ENCODE results near the gene C1orf159. TPM values are rescaled to one million over a fixed set of nuclear protein-coding genes. Genes with fewer than 3 reads are reported as not detected.

C1orf159 gene
- total and polyA plus RNA-seq, 12 donors = 0.55 to 54.3 (median 11.3) TPM

GRCh38 chr1:1119272-1119890 lies 3.5 kb upstream of the C1orf159 start:
- TF ChIP-seq CTCF (IDR thresholded peaks at IDR 0.05) (no peak), POLR2A (IDR thresholded peaks at IDR 0.05) (no peak)
- Histone ChIP-seq H3K4me1 (replicated peaks in 1 of 2) (peaks cover 5 to 6% of the 10 kb centered on the region in 2 donors), H3K4me3 (no peak overlapping the region), H3K36me3 (replicated peaks in 1 of 2) (no peaks in the 10 kb centered on the region), H3K27me3 (no peaks in the 10 kb centered on the region), H3K27ac (no peak overlapping the region), H3K9me3 (replicated peaks in 1 of 3) (no peaks in the 10 kb centered on the region)
- WGBS, 4 donors = 63 to 77% (median 69%) methylated on average over 14 to 20 of the region's 20 CpGs
- DNase-seq = no peak
- intact Hi-C loops (cut with DNase I) = no loop called here

GRCh38 chr1:1118876-1119220 lies 3.0 kb upstream of the C1orf159 start:
- Histone ChIP-seq H3K27ac (no peak overlapping the region), H3K4me3 (no peak overlapping the region), H3K27me3 (no peaks in the 10 kb centered on the region), H3K36me3 (replicated peaks in 1 of 2) (no peaks in the 10 kb centered on the region), H3K9me3 (replicated peaks in 1 of 3) (no peaks in the 10 kb centered on the region), H3K4me1 (replicated peaks in 1 of 2) (peaks cover 5 to 6% of the 10 kb centered on the region in 2 donors)
- 73 to 83% (median 80%) methylated on average over 11 of the region's 11 CpGs for WGBS, 4 donors
- intact Hi-C loops (cut with DNase I) = no loop called here
- DNase-seq = no peak
- TF ChIP-seq POLR2A (IDR thresholded peaks at IDR 0.05) (no peak), CTCF (IDR thresholded peaks at IDR 0.05) (no peak)

- peaks cover 5 to 6% of the 10 kb centered on the region in 2 donors for H3K4me1 ChIP-seq (replicated peaks in 1 of 2)
- DNase-seq = peak in 1 of 7 donors; percentile 22
- no peaks in the 10 kb centered on the region for H3K27me3 ChIP-seq
- H3K27ac ChIP-seq = no peak overlapping the region
- no peaks in the 10 kb centered on the region for H3K9me3 ChIP-seq (replicated peaks in 1 of 3)
- no peaks in the 10 kb centered on the region for H3K36me3 ChIP-seq (replicated peaks in 1 of 2)
- intact Hi-C loops (cut with DNase I) = no loop called here
- TF ChIP-seq CTCF (IDR thresholded peaks at IDR 0.05) (no peak), POLR2A (IDR thresholded peaks at IDR 0.05) (no peak)
- H3K4me3 ChIP-seq = no peak overlapping the region
- WGBS, 4 donors = 66 to 83% (median 76%) methylated on average over 22 to 33 of the region's 33 CpGs
Measured at GRCh38 chr1:1118011-1118875, 2.4 kb upstream of the C1orf159 start.

- no peak overlapping the region for H3K4me3 ChIP-seq
- TF ChIP-seq CTCF (IDR thresholded peaks at IDR 0.05) = no peak
- no peak for TF ChIP-seq POLR2A (IDR thresholded peaks at IDR 0.05)
- no peaks in the 10 kb centered on the region for H3K36me3 ChIP-seq (replicated peaks in 1 of 2)
- H3K9me3 ChIP-seq (replicated peaks in 1 of 3) = no peaks in the 10 kb centered on the region
- H3K27me3 ChIP-seq = no peaks in the 10 kb centered on the region
- no peak for DNase-seq
- peaks cover 5 to 6% of the 10 kb centered on the region in 2 donors for H3K4me1 ChIP-seq (replicated peaks in 1 of 2)
- intact Hi-C loops (cut with DNase I) = no loop called here
- no peak overlapping the region for H3K27ac ChIP-seq
- 72 to 87% (median 80%) methylated on average over 12 to 20 of the region's 20 CpGs for WGBS, 4 donors
Measured at GRCh38 chr1:1117469-1117831, 1.6 kb upstream of the C1orf159 start.
